Liver (tissue), 9 donors: ENCODE results near the gene RALGPS1. TPM values are rescaled to one million over a fixed set of nuclear protein-coding genes. Genes with fewer than 3 reads are reported as not detected.

ENCODE experiments used
- DNase-seq: peaks from one replicate; pipeline ENCODE4 v3.0.0-alpha.2; 2017; ENCODE audit warnings: low spot score
- H3K27ac ChIP-seq, 2 donors: one replicate each; pipeline ENCODE4 v1.7.0; 2013; ENCODE audit warnings: inconsistent platforms in 2 of 2, low read length in 2 of 2, control low read depth in 1 of 2, low read depth in 1 of 2, mild to moderate bottlenecking in 1 of 2
- H3K27me3 ChIP-seq, 4 donors: one replicate each; pipeline versions ENCODE4 v1.6.1 to v1.7.0; 2013; ENCODE audit warnings: low read length in 3 of 4, inconsistent platforms in 1 of 4, mild to moderate bottlenecking in 1 of 4, moderate library complexity in 1 of 4; ENCODE audit not compliant: control insufficient read depth in 4 of 4, insufficient read depth in 4 of 4
- H3K36me3 ChIP-seq, 4 donors: one replicate each; pipeline versions ENCODE4 v1.6.1 to v1.7.0; 2013; ENCODE audit warnings: low read length in 3 of 4, mild to moderate bottlenecking in 3 of 4, low read depth in 1 of 4, moderate library complexity in 1 of 4; ENCODE audit not compliant: control insufficient read depth in 4 of 4, insufficient read depth in 3 of 4
- H3K4me1 ChIP-seq, 4 donors: one replicate each; pipeline versions ENCODE4 v1.6.1 to v1.7.0; 2013; ENCODE audit warnings: low read length in 3 of 4, mild to moderate bottlenecking in 3 of 4, moderate library complexity in 1 of 4; ENCODE audit not compliant: control insufficient read depth in 4 of 4, insufficient read depth in 4 of 4
- H3K4me3 ChIP-seq, 3 donors: one replicate each; pipeline versions ENCODE4 v1.6.1 to v1.7.0; 2013; ENCODE audit warnings: low read length in 3 of 3, control low read depth in 1 of 3, low read depth in 1 of 3, mild to moderate bottlenecking in 1 of 3
- H3K9ac ChIP-seq, 2 donors: one replicate each; pipeline ENCODE4 v1.7.0; 2013; ENCODE audit warnings: low read length in 2 of 2, mild to moderate bottlenecking in 2 of 2, moderate library complexity in 2 of 2, control low read depth in 1 of 2, low read depth in 1 of 2
- H3K9me3 ChIP-seq, 4 donors: one replicate each; pipeline versions ENCODE4 v1.6.1 to v1.7.0; 2013; ENCODE audit warnings: low read length in 3 of 4; ENCODE audit not compliant: control insufficient read depth in 4 of 4
- EGR1 ChIP-seq, 2 donors: IDR thresholded peaks; 2 replicates each; pipeline ENCODE4 v1.6.1; 2016 to 2018; ENCODE audit warnings: antibody characterized with exemption in 2 of 2, low read depth in 2 of 2
- FOXA1 ChIP-seq: IDR thresholded peaks from 2 replicates; pipeline ENCODE4 v1.6.1; 2016; ENCODE audit warnings: antibody characterized with exemption
- FOXA2 ChIP-seq: IDR thresholded peaks from 2 replicates; pipeline ENCODE4 v1.6.1; 2016; ENCODE audit warnings: antibody characterized with exemption
- GABPA ChIP-seq, 2 donors: IDR thresholded peaks in 1 of 2; conservative IDR thresholded peaks in 1 of 2; 2 replicates each; pipeline ENCODE4 v1.6.1; 2016; ENCODE audit warnings: antibody characterized with exemption in 2 of 2, mild to moderate bottlenecking in 1 of 2, moderate library complexity in 1 of 2
- HNF4A ChIP-seq, 2 donors: conservative IDR thresholded peaks; 2 replicates each; pipeline ENCODE4 v1.6.1; 2016; ENCODE audit warnings: antibody characterized with exemption in 2 of 2, mild to moderate bottlenecking in 2 of 2
- HNF4G ChIP-seq: IDR thresholded peaks from 2 replicates; pipeline ENCODE4 v1.6.1; 2016; ENCODE audit warnings: antibody characterized with exemption
- JUND ChIP-seq, 2 donors: IDR thresholded peaks; 2 replicates each; pipeline ENCODE4 v1.6.1; 2016; ENCODE audit warnings: antibody characterized with exemption in 2 of 2
- NR2F2 ChIP-seq: IDR thresholded peaks from 2 replicates; pipeline ENCODE4 v1.6.1; 2016; ENCODE audit warnings: antibody characterized with exemption
- RAD21 ChIP-seq, 2 donors: IDR thresholded peaks; 2 replicates each; pipeline ENCODE4 v1.6.1; 2016; ENCODE audit warnings: antibody characterized with exemption in 2 of 2, mild to moderate bottlenecking in 2 of 2
- RXRA ChIP-seq, 2 donors: IDR thresholded peaks; 2 replicates each; pipeline ENCODE4 v1.6.1; 2017 to 2018; ENCODE audit warnings: antibody characterized with exemption in 2 of 2, mild to moderate bottlenecking in 1 of 2
- SP1 ChIP-seq: IDR thresholded peaks from 2 replicates; pipeline ENCODE4 v1.6.1; 2018; ENCODE audit warnings: antibody characterized with exemption, mild to moderate bottlenecking
- TAF1 ChIP-seq: conservative IDR thresholded peaks from 2 replicates; pipeline ENCODE4 v1.6.1; 2016; ENCODE audit warnings: antibody characterized with exemption, mild to moderate bottlenecking
- YY1 ChIP-seq: IDR thresholded peaks from 2 replicates; pipeline ENCODE4 v1.6.1; 2016; ENCODE audit warnings: antibody characterized with exemption, mild to moderate bottlenecking
- WGBS: extraction: QIAGEN DNeasy Blood & Tissue Kit; methylation state at CpG from one replicate; pipeline ENCODE4 v1.1.7; 2013; 5-methylcytosine and 5-hydroxymethylcytosine counted together
- polyA plus RNA-seq, 2 donors: library from polyadenylated mRNA; stranded (reverse) in 1 of 2; unstranded in 1 of 2; fragments of 200-250 nt in 1 of 2; fragments of >200 nt in 1 of 2; fragmentation: Nextera tagmentation in 1 of 2; extraction: Ambion mirVana in 1 of 2; gene quantifications; one replicate each; pipeline versions ENCODE4 v1.2.1 to v1.2.3, GENCODE V29; 2013 to 2015
- total RNA-seq, 2 donors: library from RNA; depleted of rRNA; stranded (reverse); fragments of >200 nt; gene quantifications; one replicate each; pipeline ENCODE4 v1.2.3, GENCODE V29; 2014
- TF ChIP-seq, protein P1 (sequence below): IDR thresholded peaks from 2 replicates; pipeline ENCODE4 v1.6.1; 2016; ENCODE audit warnings: antibody characterized with exemption
- TF ChIP-seq, protein P2 (sequence below): fragments of 150-350 bp; IDR thresholded peaks from 2 replicates; pipeline ENCODE4 v1.5.1; 2017; ENCODE audit warnings: improper control_type of control experiment, low read depth, low read length; ENCODE audit not compliant: missing input control
- TF ChIP-seq, protein P3 (sequence below): IDR thresholded peaks from 2 replicates; pipeline ENCODE4 v1.6.1; 2016; ENCODE audit warnings: antibody characterized with exemption
- TF ChIP-seq, protein P4 (sequence below): IDR thresholded peaks from 2 replicates; pipeline ENCODE4 v1.6.1; 2016; ENCODE audit warnings: antibody characterized with exemption, mild to moderate bottlenecking
- donor health status: healthy.
- donor health status: healthy.
- donor health status: healthy.
- donor health status: healthy.
- donor health status: healthy.

Gene RALGPS1
- total and polyA plus RNA-seq, 4 donors = 1.4 to 2.7 (median 2.0) TPM

DNA sequence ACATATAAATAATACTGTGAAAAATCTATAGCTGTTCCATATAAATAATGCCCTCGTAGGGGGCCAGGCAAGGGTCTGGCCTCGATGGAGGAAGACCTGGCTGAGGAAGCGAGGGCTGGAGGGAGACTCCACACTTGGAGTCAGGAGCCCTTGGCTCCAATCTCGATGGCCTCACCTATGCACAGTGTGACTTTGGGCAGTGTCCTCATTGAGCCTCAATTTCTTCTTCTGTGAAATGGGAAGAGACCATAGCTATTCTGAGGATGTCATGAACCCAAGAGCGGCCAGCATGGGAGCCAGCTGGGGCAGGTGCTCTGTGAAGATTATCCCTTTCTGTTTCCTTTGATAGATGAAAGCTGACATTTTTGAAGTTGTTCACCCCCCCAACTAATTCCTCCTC, 183.1 kb downstream of the RALGPS1 start:
- no peaks in the 10 kb centered on the region for H3K4me1 ChIP-seq
- H3K36me3 ChIP-seq = no peaks in the 10 kb centered on the region
- no peaks in the 10 kb centered on the region for H3K27me3 ChIP-seq
- no peak overlapping the region for H3K9ac ChIP-seq
- 96% methylated on average over 5 of the region's 5 CpGs for WGBS
- no peak for TF ChIP-seq YY1
- TF ChIP-seq EGR1 (IDR thresholded peaks at IDR 0.05; ENCODE audit: low read depth in 2 of 2) = no peak
- no peak for TF ChIP-seq SP1
- TF ChIP-seq JUND (IDR thresholded peaks at IDR 0.05) = no peak
- TF ChIP-seq, protein P1, sequence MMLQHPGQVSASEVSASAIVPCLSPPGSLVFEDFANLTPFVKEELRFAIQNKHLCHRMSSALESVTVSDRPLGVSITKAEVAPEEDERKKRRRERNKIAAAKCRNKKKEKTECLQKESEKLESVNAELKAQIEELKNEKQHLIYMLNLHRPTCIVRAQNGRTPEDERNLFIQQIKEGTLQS = no peak
- no peak for TF ChIP-seq RAD21 (IDR thresholded peaks at IDR 0.05)
- TF ChIP-seq NR2F2 = no peak
- no peak for TF ChIP-seq TAF1
- TF ChIP-seq, protein P2, sequence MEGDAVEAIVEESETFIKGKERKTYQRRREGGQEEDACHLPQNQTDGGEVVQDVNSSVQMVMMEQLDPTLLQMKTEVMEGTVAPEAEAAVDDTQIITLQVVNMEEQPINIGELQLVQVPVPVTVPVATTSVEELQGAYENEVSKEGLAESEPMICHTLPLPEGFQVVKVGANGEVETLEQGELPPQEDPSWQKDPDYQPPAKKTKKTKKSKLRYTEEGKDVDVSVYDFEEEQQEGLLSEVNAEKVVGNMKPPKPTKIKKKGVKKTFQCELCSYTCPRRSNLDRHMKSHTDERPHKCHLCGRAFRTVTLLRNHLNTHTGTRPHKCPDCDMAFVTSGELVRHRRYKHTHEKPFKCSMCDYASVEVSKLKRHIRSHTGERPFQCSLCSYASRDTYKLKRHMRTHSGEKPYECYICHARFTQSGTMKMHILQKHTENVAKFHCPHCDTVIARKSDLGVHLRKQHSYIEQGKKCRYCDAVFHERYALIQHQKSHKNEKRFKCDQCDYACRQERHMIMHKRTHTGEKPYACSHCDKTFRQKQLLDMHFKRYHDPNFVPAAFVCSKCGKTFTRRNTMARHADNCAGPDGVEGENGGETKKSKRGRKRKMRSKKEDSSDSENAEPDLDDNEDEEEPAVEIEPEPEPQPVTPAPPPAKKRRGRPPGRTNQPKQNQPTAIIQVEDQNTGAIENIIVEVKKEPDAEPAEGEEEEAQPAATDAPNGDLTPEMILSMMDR = no peak
- TF ChIP-seq FOXA1 = no peak
- TF ChIP-seq HNF4A (conservative IDR thresholded peaks at IDR 0.05) = no peak
- TF ChIP-seq, protein P3, sequence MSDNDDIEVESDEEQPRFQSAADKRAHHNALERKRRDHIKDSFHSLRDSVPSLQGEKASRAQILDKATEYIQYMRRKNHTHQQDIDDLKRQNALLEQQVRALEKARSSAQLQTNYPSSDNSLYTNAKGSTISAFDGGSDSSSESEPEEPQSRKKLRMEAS = no peak
- no peak for TF ChIP-seq GABPA (IDR thresholded peaks at IDR 0.05 in 1 of 2, conservative IDR thresholded peaks at IDR 0.05 in 1 of 2)
- H3K9me3 ChIP-seq = no peaks in the 10 kb centered on the region
- H3K27ac ChIP-seq = no peak overlapping the region
- DNase-seq = no peak
- H3K4me3 ChIP-seq = no peak overlapping the region

DNA sequence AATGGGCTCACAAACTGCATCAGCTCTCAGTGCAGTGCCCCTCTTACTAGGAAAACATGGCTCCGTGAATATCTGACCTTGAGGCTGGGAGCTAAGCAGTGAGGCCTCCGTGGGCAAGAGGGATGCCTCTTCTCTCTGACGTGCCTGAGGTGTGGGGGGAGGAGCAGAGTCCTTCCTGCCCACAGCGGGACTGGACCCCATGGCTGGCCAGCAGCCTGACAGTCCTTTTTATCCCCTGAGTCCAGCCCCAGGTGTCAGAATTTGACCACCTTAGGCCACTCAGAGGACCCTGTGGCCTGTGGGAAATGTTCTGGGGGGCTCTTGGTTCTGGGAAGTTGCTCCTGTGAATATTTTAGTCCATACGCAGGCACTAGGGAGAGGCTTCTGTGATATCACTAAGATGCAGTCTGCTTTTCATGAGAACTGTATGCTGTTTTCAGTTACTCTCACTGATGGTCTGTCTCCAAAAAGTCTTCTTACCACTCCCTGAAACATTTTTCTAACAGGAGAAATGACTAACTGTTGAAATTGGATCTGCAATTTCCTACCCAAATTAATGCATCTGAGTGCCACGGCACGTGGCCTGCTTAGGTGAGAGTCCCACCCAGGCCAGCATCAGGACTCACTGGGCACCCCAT, 184.5 kb downstream of the RALGPS1 start:
- H3K27me3 ChIP-seq = no peaks in the 10 kb centered on the region
- WGBS = 90% methylated on average over 7 of the region's 7 CpGs
- no peaks in the 10 kb centered on the region for H3K36me3 ChIP-seq
- no peak for DNase-seq
- TF ChIP-seq, protein P4, sequence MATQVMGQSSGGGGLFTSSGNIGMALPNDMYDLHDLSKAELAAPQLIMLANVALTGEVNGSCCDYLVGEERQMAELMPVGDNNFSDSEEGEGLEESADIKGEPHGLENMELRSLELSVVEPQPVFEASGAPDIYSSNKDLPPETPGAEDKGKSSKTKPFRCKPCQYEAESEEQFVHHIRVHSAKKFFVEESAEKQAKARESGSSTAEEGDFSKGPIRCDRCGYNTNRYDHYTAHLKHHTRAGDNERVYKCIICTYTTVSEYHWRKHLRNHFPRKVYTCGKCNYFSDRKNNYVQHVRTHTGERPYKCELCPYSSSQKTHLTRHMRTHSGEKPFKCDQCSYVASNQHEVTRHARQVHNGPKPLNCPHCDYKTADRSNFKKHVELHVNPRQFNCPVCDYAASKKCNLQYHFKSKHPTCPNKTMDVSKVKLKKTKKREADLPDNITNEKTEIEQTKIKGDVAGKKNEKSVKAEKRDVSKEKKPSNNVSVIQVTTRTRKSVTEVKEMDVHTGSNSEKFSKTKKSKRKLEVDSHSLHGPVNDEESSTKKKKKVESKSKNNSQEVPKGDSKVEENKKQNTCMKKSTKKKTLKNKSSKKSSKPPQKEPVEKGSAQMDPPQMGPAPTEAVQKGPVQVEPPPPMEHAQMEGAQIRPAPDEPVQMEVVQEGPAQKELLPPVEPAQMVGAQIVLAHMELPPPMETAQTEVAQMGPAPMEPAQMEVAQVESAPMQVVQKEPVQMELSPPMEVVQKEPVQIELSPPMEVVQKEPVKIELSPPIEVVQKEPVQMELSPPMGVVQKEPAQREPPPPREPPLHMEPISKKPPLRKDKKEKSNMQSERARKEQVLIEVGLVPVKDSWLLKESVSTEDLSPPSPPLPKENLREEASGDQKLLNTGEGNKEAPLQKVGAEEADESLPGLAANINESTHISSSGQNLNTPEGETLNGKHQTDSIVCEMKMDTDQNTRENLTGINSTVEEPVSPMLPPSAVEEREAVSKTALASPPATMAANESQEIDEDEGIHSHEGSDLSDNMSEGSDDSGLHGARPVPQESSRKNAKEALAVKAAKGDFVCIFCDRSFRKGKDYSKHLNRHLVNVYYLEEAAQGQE = no peak
- TF ChIP-seq HNF4A (conservative IDR thresholded peaks at IDR 0.05) (no peak), FOXA1 (no peak), NR2F2 (no peak), FOXA2 (no peak), HNF4G (no peak), RXRA (IDR thresholded peaks at IDR 0.05) (no peak), TAF1 (no peak), GABPA (IDR thresholded peaks at IDR 0.05 in 1 of 2, conservative IDR thresholded peaks at IDR 0.05 in 1 of 2) (no peak)
- TF ChIP-seq, protein P2 = no peak
- TF ChIP-seq, protein P1 = no peak
- no peak overlapping the region for H3K27ac ChIP-seq
- no peak overlapping the region for H3K4me3 ChIP-seq
- H3K9me3 ChIP-seq = no peaks in the 10 kb centered on the region
- H3K4me1 ChIP-seq = no peaks in the 10 kb centered on the region
- H3K9ac ChIP-seq = no peak overlapping the region
